LNCAP (cell line): ENCODE data around the gene PTPRT.

Experiments used
- CTCF ChIP-seq: fragments of 450-650 bp; IDR thresholded peaks from 2 replicates; pipeline ENCODE4 v1.5.1; 2017; ENCODE audit warnings: mild to moderate bottlenecking

Gene PTPRT

GRCh38 chr20:42588847-42589246 is 600.9 kb downstream of the PTPRT start:
- no peak for TF ChIP-seq CTCF

GRCh38 chr20:42587427-42587826 is 602.3 kb downstream of the PTPRT start:
- no peak for TF ChIP-seq CTCF

DNA sequence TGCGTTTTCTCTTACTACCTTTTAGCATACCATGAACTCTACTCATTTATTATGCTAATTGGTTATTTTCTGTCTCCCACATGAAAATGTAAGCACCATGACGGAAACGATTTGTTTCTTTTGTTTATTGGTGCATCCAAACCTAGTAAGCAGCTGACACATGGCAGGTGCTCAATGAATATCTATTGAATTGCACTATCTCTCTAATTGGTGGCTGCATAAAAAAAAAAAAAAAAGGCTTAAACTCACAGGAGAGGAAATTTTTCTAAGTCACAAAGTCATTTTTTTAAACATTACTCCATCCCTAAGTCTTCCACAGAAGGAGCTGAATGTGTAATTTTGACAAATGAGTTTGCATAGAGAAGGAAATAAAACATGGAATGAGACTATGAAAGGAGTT is 608.4 kb downstream of the PTPRT start:
- TF ChIP-seq CTCF, result no peak

- no peak for TF ChIP-seq CTCF
Observed at GRCh38 chr20:42576167-42576566, 613.5 kb downstream of the PTPRT start.

- TF ChIP-seq CTCF, result no peak
Observed at GRCh38 chr20:42572320-42573016, 617.2 kb downstream of the PTPRT start.

- no peak for TF ChIP-seq CTCF
Observed at GRCh38 chr20:42567409-42567808, 622.3 kb downstream of the PTPRT start.

- TF ChIP-seq CTCF, result no peak
Observed at GRCh38 chr20:42565235-42565995, 624.3 kb downstream of the PTPRT start.
